ENCODE measurements around the gene RNF10. TPM values are rescaled to one million over a fixed set of nuclear protein-coding genes. Genes with fewer than 3 reads are reported as not detected.

The RNF10 gene
- total RNA-seq, 1 donor from 2014 or later, result 274 TPM

- no peak overlapping the region for H3K4me3 ChIP-seq
- no peak for TF ChIP-seq CTCF (IDR thresholded peaks at IDR 0.05; ENCODE audit: borderline replicate concordance)
- peaks cover 44% of the 10 kb centered on the region for H3K4me1 ChIP-seq
- H3K36me3 ChIP-seq, result peaks cover 96% of the 10 kb centered on the region
- H3K9me3 ChIP-seq (replicated peaks), result no peaks in the 10 kb centered on the region
- H3K27ac ChIP-seq (replicated peaks), result no peak overlapping the region
- DNase-seq, result no peak
- no peaks in the 10 kb centered on the region for H3K27me3 ChIP-seq (ENCODE audit: low read depth)
- intact Hi-C loops (cut with micrococcal nuclease), result no loop called here
Measured at GRCh38 chr12:120557589-120557988, 23.4 kb downstream of the RNF10 start.

- no peak for TF ChIP-seq CTCF (IDR thresholded peaks at IDR 0.05; ENCODE audit: borderline replicate concordance)
- no peak for DNase-seq
- no peaks in the 10 kb centered on the region for H3K27me3 ChIP-seq (ENCODE audit: low read depth)
- no peaks in the 10 kb centered on the region for H3K9me3 ChIP-seq (replicated peaks)
- H3K4me1 ChIP-seq, result peaks cover 29% of the 10 kb centered on the region
- H3K36me3 ChIP-seq, result peaks cover 99% of the 10 kb centered on the region
- intact Hi-C loops (cut with micrococcal nuclease), result loop anchor here (5.0 kb wide), 1 partner anchor 206 kb away; no protein-coding TSS in a partner anchor
- H3K27ac ChIP-seq (replicated peaks), result peak overlapping the region; percentile 82
- peak overlapping the region; percentile 7 for H3K4me3 ChIP-seq
Measured at GRCh38 chr12:120562906-120563305, 28.8 kb downstream of the RNF10 start.

GRCh38 chr12:120563495-120563894 lies 29.3 kb downstream of the RNF10 start:
- intact Hi-C loops (cut with micrococcal nuclease), result loop anchor here (5.0 kb wide), 1 partner anchor 206 kb away; no protein-coding TSS in a partner anchor
- peaks cover 99% of the 10 kb centered on the region for H3K36me3 ChIP-seq
- H3K4me1 ChIP-seq, result peaks cover 29% of the 10 kb centered on the region
- H3K4me3 ChIP-seq, result peak overlapping the region; percentile 7
- H3K9me3 ChIP-seq (replicated peaks), result no peaks in the 10 kb centered on the region
- DNase-seq, result no peak
- TF ChIP-seq CTCF (IDR thresholded peaks at IDR 0.05; ENCODE audit: borderline replicate concordance), result no peak
- H3K27ac ChIP-seq (replicated peaks), result peak overlapping the region; percentile 82
- H3K27me3 ChIP-seq (ENCODE audit: low read depth), result no peaks in the 10 kb centered on the region

GRCh38 chr12:120571299-120571698 lies 37.1 kb downstream of the RNF10 start:
- Histone ChIP-seq H3K4me1 (peaks cover 27% of the 10 kb centered on the region), H3K9me3 (replicated peaks) (no peaks in the 10 kb centered on the region), H3K36me3 (peaks cover 100% of the 10 kb centered on the region), H3K27me3 (ENCODE audit: low read depth) (no peaks in the 10 kb centered on the region), H3K4me3 (no peak overlapping the region), H3K27ac (replicated peaks) (no peak overlapping the region)
- intact Hi-C loops (cut with micrococcal nuclease), result no loop called here
- TF ChIP-seq CTCF (IDR thresholded peaks at IDR 0.05; ENCODE audit: borderline replicate concordance), result no peak
- DNase-seq, result no peak

- Histone ChIP-seq H3K4me1 (peaks cover 30% of the 10 kb centered on the region), H3K36me3 (peaks cover 100% of the 10 kb centered on the region), H3K27ac (replicated peaks) (peak overlapping the region; percentile 45), H3K27me3 (ENCODE audit: low read depth) (no peaks in the 10 kb centered on the region), H3K4me3 (no peak overlapping the region), H3K9me3 (replicated peaks) (no peaks in the 10 kb centered on the region)
- intact Hi-C loops (cut with micrococcal nuclease), result no loop called here
- no peak for DNase-seq
- TF ChIP-seq CTCF (IDR thresholded peaks at IDR 0.05; ENCODE audit: borderline replicate concordance), result no peak
Measured at GRCh38 chr12:120573560-120573959, 39.4 kb downstream of the RNF10 start.
